Ishikawa (cell line): ENCODE data around the gene AIF1L.

Experiments
- CREB1 ChIP-seq: IDR thresholded peaks from 2 replicates; pipeline ENCODE4 v1.6.1; 2012; ENCODE audit warnings: low read depth
- EP300 ChIP-seq: IDR thresholded peaks from 2 replicates; pipeline ENCODE4 v1.6.1; 2012; ENCODE audit warnings: borderline replicate concordance
- FOXM1 ChIP-seq: IDR thresholded peaks from 2 replicates; pipeline ENCODE4 v1.6.1; 2012; ENCODE audit warnings: low read depth, borderline replicate concordance
- MAX ChIP-seq: IDR thresholded peaks from 2 replicates; pipeline ENCODE4 v1.6.1; 2012
- RAD21 ChIP-seq: IDR thresholded peaks from 2 replicates; pipeline ENCODE4 v1.6.1; 2012; ENCODE audit warnings: low read depth
- REST ChIP-seq: IDR thresholded peaks from 2 replicates; pipeline ENCODE4 v1.6.1; 2012; ENCODE audit warnings: low read depth, mild to moderate bottlenecking
- TEAD4 ChIP-seq: IDR thresholded peaks from 2 replicates; pipeline ENCODE4 v1.6.1; 2012

- TF ChIP-seq FOXM1, result no peak
- TF ChIP-seq REST, result no peak
- no peak for TF ChIP-seq CREB1
- no peak for TF ChIP-seq EP300
- TF ChIP-seq TEAD4, result no peak
- TF ChIP-seq MAX, result no peak
- TF ChIP-seq RAD21, result no peak
These were observed 39.4 kb upstream of the AIF1L start for GRCh38 chr9:131056781-131057506.
